Keratinocyte (primary cell): ENCODE measurements around the gene ITFG1.

ENCODE experiments used
- EZH2 ChIP-seq: IDR thresholded peaks from one replicate; pipeline ENCODE4 v1.6.1; 2012; ENCODE audit warnings: inconsistent platforms, mild to moderate bottlenecking, low read length, moderate library complexity
- TF ChIP-seq, protein P1 (sequence below), 3 experiments: IDR thresholded peaks in 1 of 3; conservative IDR thresholded peaks in 1 of 3; optimal IDR thresholded peaks in 1 of 3; 2 replicates in 2 of 3; 3 replicates in 1 of 3; pipeline versions ENCODE3 to v1.5.1; 2011; ENCODE audit warnings: low read length in 3 of 3, mild to moderate bottlenecking in 3 of 3, moderate library complexity in 2 of 3, control low read depth in 1 of 3, inconsistent platforms in 1 of 3; ENCODE audit not compliant: insufficient read depth in 2 of 3; ENCODE audit errors: extremely low read depth in 1 of 3

DNA sequence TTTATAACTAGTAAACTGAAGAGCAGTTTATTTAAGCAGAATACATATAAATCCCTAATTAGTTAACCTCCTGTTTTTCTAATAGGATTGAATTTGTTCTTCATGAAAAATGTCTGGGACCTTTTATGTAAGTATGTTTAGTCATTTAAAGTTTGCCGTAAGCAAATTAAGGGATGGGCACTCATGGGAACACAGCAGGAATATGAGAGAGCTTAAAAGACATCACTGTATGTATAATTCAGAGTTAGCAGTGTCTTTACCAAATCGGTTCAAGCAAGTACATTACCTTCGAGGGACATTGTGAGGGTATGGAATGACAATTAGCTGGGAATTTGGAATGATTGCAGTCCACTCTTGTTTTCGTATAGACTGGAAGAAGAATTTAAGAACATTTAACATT is 299.4 kb downstream of the ITFG1 start:
- TF ChIP-seq, protein P1, sequence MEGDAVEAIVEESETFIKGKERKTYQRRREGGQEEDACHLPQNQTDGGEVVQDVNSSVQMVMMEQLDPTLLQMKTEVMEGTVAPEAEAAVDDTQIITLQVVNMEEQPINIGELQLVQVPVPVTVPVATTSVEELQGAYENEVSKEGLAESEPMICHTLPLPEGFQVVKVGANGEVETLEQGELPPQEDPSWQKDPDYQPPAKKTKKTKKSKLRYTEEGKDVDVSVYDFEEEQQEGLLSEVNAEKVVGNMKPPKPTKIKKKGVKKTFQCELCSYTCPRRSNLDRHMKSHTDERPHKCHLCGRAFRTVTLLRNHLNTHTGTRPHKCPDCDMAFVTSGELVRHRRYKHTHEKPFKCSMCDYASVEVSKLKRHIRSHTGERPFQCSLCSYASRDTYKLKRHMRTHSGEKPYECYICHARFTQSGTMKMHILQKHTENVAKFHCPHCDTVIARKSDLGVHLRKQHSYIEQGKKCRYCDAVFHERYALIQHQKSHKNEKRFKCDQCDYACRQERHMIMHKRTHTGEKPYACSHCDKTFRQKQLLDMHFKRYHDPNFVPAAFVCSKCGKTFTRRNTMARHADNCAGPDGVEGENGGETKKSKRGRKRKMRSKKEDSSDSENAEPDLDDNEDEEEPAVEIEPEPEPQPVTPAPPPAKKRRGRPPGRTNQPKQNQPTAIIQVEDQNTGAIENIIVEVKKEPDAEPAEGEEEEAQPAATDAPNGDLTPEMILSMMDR (optimal IDR thresholded peaks at IDR 0.05 in 1 of 3, IDR thresholded peaks at IDR 0.05 in 1 of 3, conservative IDR thresholded peaks at IDR 0.05 in 1 of 3; ENCODE audit: extremely low read depth in 1 of 3, insufficient read depth in 2 of 3, low read length in 3 of 3): no peak
- TF ChIP-seq EZH2: no peak
